Activated CD4-positive, alpha-beta T cell treated with anti-CD3 and anti-CD28 coated beads for 24 hours (primary cell): ENCODE measurements around the gene MTARC1.

ENCODE experiments used
- DNase-seq, 2 donors: peaks; one replicate each; pipeline ENCODE4 v3.0.0-alpha.2; 2020; ENCODE audit warnings: low read depth in 2 of 2

Gene MTARC1

GRCh38 chr1:220833436-220833835 lies 46.7 kb downstream of the MTARC1 start:
- DNase-seq = no peak

- no peak for DNase-seq
These were observed 47.6 kb downstream of the MTARC1 start for GRCh38 chr1:220834155-220834870.
